Mucosa of rectum (tissue), 2 donors: ENCODE measurements around the gene ARAP1.

Experiments used
- H3K27ac ChIP-seq, 2 donors: one replicate each; pipeline ENCODE4 v1.7.0; 2013; ENCODE audit warnings: inconsistent platforms in 2 of 2, low read depth in 2 of 2, low read length in 2 of 2
- H3K27me3 ChIP-seq, 2 donors: one replicate each; pipeline ENCODE4 v1.7.0; 2013; ENCODE audit warnings: low read length in 2 of 2; ENCODE audit not compliant: control insufficient read depth in 2 of 2, insufficient read depth in 2 of 2
- H3K36me3 ChIP-seq, 2 donors: one replicate each; pipeline ENCODE4 v1.7.0; 2013; ENCODE audit warnings: low read length in 2 of 2; ENCODE audit not compliant: control insufficient read depth in 2 of 2, insufficient read depth in 2 of 2
- H3K4me1 ChIP-seq, 2 donors: one replicate each; pipeline ENCODE4 v1.7.0; 2013; ENCODE audit warnings: low read length in 2 of 2, mild to moderate bottlenecking in 1 of 2; ENCODE audit not compliant: control insufficient read depth in 2 of 2, insufficient read depth in 2 of 2
- H3K4me3 ChIP-seq, 2 donors: one replicate each; pipeline ENCODE4 v1.7.0; 2013; ENCODE audit warnings: low read length in 2 of 2
- H3K9ac ChIP-seq, 2 donors: one replicate each; pipeline ENCODE4 v1.7.0; 2013; ENCODE audit warnings: low read length in 2 of 2, low read depth in 1 of 2, mild to moderate bottlenecking in 1 of 2
- H3K9me3 ChIP-seq, 2 donors: one replicate each; pipeline ENCODE4 v1.7.0; 2013; ENCODE audit warnings: low read length in 2 of 2; ENCODE audit not compliant: control insufficient read depth in 2 of 2
- donor health status: healthy.
- donor health status: Normal muscosa, but diverticular disease.

The ARAP1 gene

DNA sequence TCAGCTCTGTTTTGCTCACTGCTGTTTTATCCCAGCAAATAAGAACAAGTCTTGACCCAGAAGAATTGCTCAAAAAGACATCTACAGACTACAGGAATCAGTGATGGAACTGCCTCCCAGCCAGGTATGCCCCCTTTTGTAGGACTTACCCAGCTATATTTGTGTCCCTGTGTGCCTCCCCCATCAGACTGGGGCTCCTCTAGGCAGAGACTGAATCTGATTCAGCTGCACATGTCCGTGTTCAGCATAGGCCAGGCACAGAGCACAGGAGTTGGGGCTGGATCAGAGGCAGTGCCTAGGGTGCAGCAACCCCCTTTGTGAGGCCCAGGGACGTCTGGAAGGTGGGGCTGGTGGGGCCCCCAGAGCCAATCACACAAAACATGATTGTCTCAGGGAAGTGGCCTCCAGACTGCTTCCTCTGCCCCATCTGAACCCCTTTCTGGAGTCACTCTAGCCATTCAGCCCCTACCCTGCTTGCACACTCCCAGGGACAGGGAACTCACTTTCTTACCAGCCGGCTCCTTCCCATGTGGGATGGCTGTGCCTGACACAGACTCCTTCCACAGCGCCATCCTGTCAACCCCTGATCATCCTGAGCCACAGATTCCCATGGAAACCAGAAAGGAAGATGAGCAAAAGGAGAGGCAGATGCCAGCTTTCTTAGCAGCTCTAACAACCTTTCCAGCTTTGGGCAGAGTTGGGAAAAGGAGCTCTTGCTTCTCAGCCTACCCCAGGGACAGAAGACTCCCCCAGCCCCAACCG lies 102.8 kb downstream of the ARAP1 start:
- Histone ChIP-seq H3K4me1 (no peaks in the 10 kb centered on the region), H3K9me3 (no peaks in the 10 kb centered on the region), H3K36me3 (no peaks in the 10 kb centered on the region), H3K4me3 (no peak overlapping the region), H3K27ac (no peak overlapping the region), H3K9ac (no peak overlapping the region), H3K27me3 (peaks cover 0 to 2% of the 10 kb centered on the region in 2 donors)

GRCh38 chr11:72648384-72649136 lies 103.6 kb downstream of the ARAP1 start:
- no peak overlapping the region for H3K27ac ChIP-seq
- H3K4me3 ChIP-seq, result no peak overlapping the region
- H3K9ac ChIP-seq, result no peak overlapping the region
- H3K27me3 ChIP-seq, result peaks cover 0 to 2% of the 10 kb centered on the region in 2 donors
- H3K36me3 ChIP-seq, result no peaks in the 10 kb centered on the region
- H3K9me3 ChIP-seq, result no peaks in the 10 kb centered on the region
- H3K4me1 ChIP-seq, result no peaks in the 10 kb centered on the region

GRCh38 chr11:72647882-72648281 lies 104.3 kb downstream of the ARAP1 start:
- H3K27me3 ChIP-seq, result peaks cover 0 to 2% of the 10 kb centered on the region in 2 donors
- H3K36me3 ChIP-seq, result no peaks in the 10 kb centered on the region
- H3K27ac ChIP-seq, result no peak overlapping the region
- no peak overlapping the region for H3K4me3 ChIP-seq
- no peak overlapping the region for H3K9ac ChIP-seq
- no peaks in the 10 kb centered on the region for H3K9me3 ChIP-seq
- H3K4me1 ChIP-seq, result peaks cover 0 to 3% of the 10 kb centered on the region in 2 donors

DNA sequence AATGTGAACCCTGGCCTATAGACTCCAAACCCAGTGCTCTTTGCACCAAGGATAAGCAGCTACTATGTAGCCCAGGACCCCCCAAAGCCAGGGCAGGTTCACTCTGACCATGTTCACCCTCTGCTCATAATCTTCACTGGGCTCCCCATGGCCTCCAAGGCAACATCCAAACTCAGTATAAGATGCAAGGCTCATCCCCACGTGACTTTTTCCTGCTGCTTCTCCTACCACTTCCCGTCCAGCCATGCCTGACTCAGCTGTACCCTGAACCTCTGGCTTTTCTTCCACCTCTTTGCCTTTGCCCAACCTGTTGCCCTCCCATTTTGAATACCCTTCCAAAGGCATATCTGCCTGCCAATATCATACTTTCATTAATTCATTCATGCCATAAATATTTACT lies 105.7 kb downstream of the ARAP1 start:
- Histone ChIP-seq H3K27me3 (peaks cover 6% of the 10 kb centered on the region in 2 donors), H3K4me3 (no peak overlapping the region), H3K9me3 (no peaks in the 10 kb centered on the region), H3K36me3 (no peaks in the 10 kb centered on the region), H3K4me1 (peaks cover 5 to 6% of the 10 kb centered on the region in 2 donors), H3K27ac (no peak overlapping the region), H3K9ac (no peak overlapping the region)

GRCh38 chr11:72646024-72646423 lies 106.2 kb downstream of the ARAP1 start:
- no peak overlapping the region for H3K9ac ChIP-seq
- H3K4me1 ChIP-seq, result peaks cover 5 to 6% of the 10 kb centered on the region in 2 donors
- no peak overlapping the region for H3K27ac ChIP-seq
- no peaks in the 10 kb centered on the region for H3K36me3 ChIP-seq
- H3K27me3 ChIP-seq, result peaks cover 9 to 10% of the 10 kb centered on the region in 2 donors
- H3K4me3 ChIP-seq, result no peak overlapping the region
- no peaks in the 10 kb centered on the region for H3K9me3 ChIP-seq

GRCh38 chr11:72643547-72643946 lies 108.7 kb downstream of the ARAP1 start:
- no peak overlapping the region for H3K27ac ChIP-seq
- H3K4me3 ChIP-seq, result peak overlapping the region in 1 of 2 donors; percentile 53
- H3K9ac ChIP-seq, result no peak overlapping the region
- peaks cover 18 to 27% of the 10 kb centered on the region in 2 donors for H3K27me3 ChIP-seq
- H3K9me3 ChIP-seq, result no peaks in the 10 kb centered on the region
- H3K36me3 ChIP-seq, result no peaks in the 10 kb centered on the region
- peaks cover 5 to 6% of the 10 kb centered on the region in 2 donors for H3K4me1 ChIP-seq

GRCh38 chr11:72642884-72643522 lies 109.2 kb downstream of the ARAP1 start:
- Histone ChIP-seq H3K36me3 (no peaks in the 10 kb centered on the region), H3K9ac (no peak overlapping the region), H3K4me3 (peak overlapping the region; percentile 54 to 56), H3K27me3 (peaks cover 18 to 27% of the 10 kb centered on the region in 2 donors), H3K9me3 (no peaks in the 10 kb centered on the region), H3K4me1 (peaks cover 5 to 6% of the 10 kb centered on the region in 2 donors), H3K27ac (no peak overlapping the region)

DNA sequence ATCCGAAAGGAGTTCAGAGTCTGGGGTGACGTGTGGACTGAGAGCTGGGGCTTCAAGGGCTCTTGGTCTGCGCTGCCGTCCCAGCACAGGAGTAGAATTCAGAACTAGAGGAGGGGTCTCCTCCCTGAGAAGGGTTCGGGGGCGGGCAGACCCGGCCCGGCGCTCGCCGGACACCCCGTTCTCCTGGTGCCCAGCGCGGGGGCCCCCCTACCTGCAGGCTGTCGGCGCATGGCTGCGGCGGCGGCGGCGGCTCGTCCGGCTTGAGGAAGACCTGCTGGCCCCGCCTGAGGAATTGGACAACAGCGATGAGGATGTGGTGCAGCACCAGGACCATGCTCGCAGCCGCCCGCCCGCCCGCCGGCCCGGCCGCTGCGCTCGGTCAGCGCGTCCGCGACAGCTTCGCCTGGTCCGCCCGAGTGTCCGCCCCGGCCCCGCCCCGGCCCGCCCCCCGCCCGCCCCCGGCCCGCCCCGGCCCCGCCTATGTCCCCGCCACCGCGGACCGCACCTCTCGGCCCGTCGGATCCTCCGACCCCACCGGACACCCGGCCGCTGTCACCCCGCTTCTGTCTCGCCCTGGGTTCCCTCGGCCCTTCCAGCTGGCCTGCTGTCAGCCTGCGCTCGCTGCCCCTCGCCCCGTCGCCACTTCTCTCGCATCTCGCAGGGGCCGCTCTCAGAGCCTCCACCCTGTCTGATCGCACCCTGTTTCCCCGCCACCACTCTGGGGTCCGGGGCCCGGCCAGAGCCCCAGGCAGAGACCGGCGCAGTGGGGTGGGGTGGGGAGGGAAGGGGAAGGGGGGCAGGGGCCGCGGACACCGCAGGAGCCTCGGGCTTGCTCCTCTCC lies 109.9 kb downstream of the ARAP1 start:
- peaks cover 18 to 27% of the 10 kb centered on the region in 2 donors for H3K27me3 ChIP-seq
- peaks cover 5 to 6% of the 10 kb centered on the region in 2 donors for H3K4me1 ChIP-seq
- peak overlapping the region; percentile 56 to 57 for H3K4me3 ChIP-seq
- no peak overlapping the region for H3K27ac ChIP-seq
- H3K9ac ChIP-seq, result peak overlapping the region in 1 of 2 donors; percentile 42
- H3K9me3 ChIP-seq, result no peaks in the 10 kb centered on the region
- no peaks in the 10 kb centered on the region for H3K36me3 ChIP-seq

GRCh38 chr11:72641522-72642042 lies 110.6 kb downstream of the ARAP1 start:
- Histone ChIP-seq H3K27ac (no peak overlapping the region), H3K27me3 (peaks cover 18 to 27% of the 10 kb centered on the region in 2 donors), H3K4me1 (peaks cover 5 to 6% of the 10 kb centered on the region in 2 donors), H3K9ac (peak overlapping the region in 1 of 2 donors; percentile 42), H3K4me3 (peak overlapping the region; percentile 30 to 57), H3K36me3 (no peaks in the 10 kb centered on the region), H3K9me3 (no peaks in the 10 kb centered on the region)
